Mammary epithelial cell (primary cell): Measurements from ENCODE around the gene MIEN1.

ENCODE experiments used
- CTCF ChIP-seq, 2 donors: IDR thresholded peaks in 1 of 2; conservative IDR thresholded peaks in 1 of 2; 2 replicates each; pipeline ENCODE4 v1.5.1; 2011 to 2012; ENCODE audit warnings: inconsistent platforms in 2 of 2, low read length in 2 of 2, mild to moderate bottlenecking in 2 of 2, control low read depth in 1 of 2, low read depth in 1 of 2; ENCODE audit not compliant: insufficient read depth in 1 of 2; ENCODE audit errors: extremely low read depth in 1 of 2
- EZH2 ChIP-seq: IDR thresholded peaks from 2 replicates; pipeline ENCODE4 v1.6.1; 2012; ENCODE audit warnings: low read length, inconsistent platforms, borderline replicate concordance

GRCh38 chr17:39750131-39751015 is 20.0 kb upstream of the MIEN1 start:
- TF ChIP-seq CTCF (conservative IDR thresholded peaks at IDR 0.05 in 1 of 2, IDR thresholded peaks at IDR 0.05 in 1 of 2; ENCODE audit: extremely low read depth in 1 of 2, insufficient read depth in 1 of 2, low read depth in 1 of 2, low read length in 2 of 2) (no peak), EZH2 (no peak)
